HFFc6 (cell line): ENCODE data around the gene OLA1. TPM values are rescaled to one million over a fixed set of nuclear protein-coding genes. Genes with fewer than 3 reads are reported as not detected.

Source experiments
- DNase-seq: peaks from one replicate; pipeline ENCODE4 v3.0.0-alpha.2; 2018
- H3K27ac Mint-ChIP-seq: 2 replicates; pipeline ENCODE4 v1.8.0; 2020; ENCODE audit warnings: mild to moderate bottlenecking, mixed read lengths
- H3K27me3 Mint-ChIP-seq: 2 replicates; pipeline ENCODE4 v1.8.0; 2021; ENCODE audit warnings: mild to moderate bottlenecking, moderate library complexity, mixed read lengths; ENCODE audit not compliant: insufficient read depth
- H3K36me3 Mint-ChIP-seq: 2 replicates; pipeline ENCODE4 v1.8.0; 2021; ENCODE audit warnings: low read depth, mixed read lengths
- H3K4me1 Mint-ChIP-seq: 2 replicates; pipeline ENCODE4 v1.8.0; 2020; ENCODE audit warnings: low read depth, mixed read lengths
- H3K4me3 Mint-ChIP-seq: 2 replicates; pipeline ENCODE4 v1.8.0; 2020; ENCODE audit warnings: mild to moderate bottlenecking, moderate library complexity, mixed read lengths
- H3K9me3 Mint-ChIP-seq: 2 replicates; pipeline ENCODE4 v1.8.0; 2020; ENCODE audit warnings: mild to moderate bottlenecking, mixed read lengths
- CTCF ChIP-seq: fragments of 200-600 bp; sonication (generic); IDR thresholded peaks from 2 replicates; pipeline ENCODE4 v1.5.0; 2021; ENCODE audit warnings: antibody characterized with exemption, mild to moderate bottlenecking
- total RNA-seq, 6 experiments: library from RNA; stranded (reverse); fragmentation: NEBNext Ultra II Directional; extraction: Animal tissue kit (Norgen Biotek cat#: 25700); gene quantifications; 2 replicates in 1 of 6; 3 replicates in 5 of 6; pipeline ENCODE4 v1.2.3, GENCODE V29; 2021

The OLA1 gene
- total RNA-seq, 6 experiments from 2014 or later, result 105 to 123 (median 106) TPM

GRCh38 chr2:174149530-174149929 is 98.8 kb downstream of the OLA1 start:
- Mint-ChIP-seq H3K4me1 (peaks cover 25% of the 10 kb centered on the region), H3K4me3 (no peak overlapping the region), H3K27me3 (peaks cover 2% of the 10 kb centered on the region; the same call in 1 of the 2 replicates), H3K27ac (no peak overlapping the region), H3K36me3 (no peaks in the 10 kb centered on the region), H3K9me3 (no peaks in the 10 kb centered on the region)
- no peak for DNase-seq
- no peak for TF ChIP-seq CTCF

DNA sequence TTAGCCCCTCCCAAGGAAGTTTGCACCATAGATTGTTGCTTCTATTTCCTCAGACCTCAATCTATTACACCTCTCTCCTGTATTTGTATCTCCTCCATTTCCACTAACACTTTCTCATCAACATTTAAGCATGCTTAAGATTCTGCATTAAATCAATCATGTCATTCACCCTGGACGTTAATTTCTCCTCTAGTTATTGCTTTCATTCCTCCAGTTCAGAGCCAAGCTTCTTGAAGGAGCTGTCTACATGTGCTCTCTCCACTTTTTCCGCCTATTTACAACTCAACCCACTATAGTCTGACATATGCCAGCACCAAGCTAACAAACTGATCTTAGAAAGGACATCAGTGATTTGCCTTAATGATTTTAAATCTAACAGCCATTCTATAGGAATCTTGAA is 99.5 kb downstream of the OLA1 start:
- Mint-ChIP-seq H3K9me3 (no peaks in the 10 kb centered on the region), H3K4me1 (peaks cover 18% of the 10 kb centered on the region), H3K4me3 (no peak overlapping the region), H3K27ac (no peak overlapping the region), H3K36me3 (no peaks in the 10 kb centered on the region), H3K27me3 (peaks cover 3% of the 10 kb centered on the region)
- DNase-seq, result no peak
- no peak for TF ChIP-seq CTCF

DNA sequence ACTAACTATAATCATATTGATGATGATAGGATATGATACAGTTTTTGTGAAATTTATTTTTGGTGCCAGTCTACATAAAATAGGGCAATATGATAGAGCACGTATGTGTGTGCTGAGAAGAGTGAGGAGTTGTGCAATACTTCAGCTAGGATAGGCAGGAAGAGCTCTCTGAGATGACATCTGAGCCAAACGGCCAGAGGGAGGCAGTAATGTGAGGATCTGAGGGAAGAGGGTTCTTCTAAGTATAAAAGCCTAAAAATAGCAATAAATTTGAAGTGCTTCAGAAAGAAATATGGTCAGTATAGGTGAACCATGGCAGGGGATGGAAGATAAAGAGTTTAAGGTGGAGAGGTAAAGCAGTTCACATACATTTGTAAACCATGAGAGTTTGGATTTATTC is 102.5 kb downstream of the OLA1 start:
- Mint-ChIP-seq H3K9me3 (no peaks in the 10 kb centered on the region), H3K4me1 (peaks cover 23% of the 10 kb centered on the region), H3K27ac (no peak overlapping the region), H3K4me3 (no peak overlapping the region), H3K27me3 (peaks cover 4% of the 10 kb centered on the region), H3K36me3 (no peaks in the 10 kb centered on the region)
- peak; percentile 17; the same call in 1 of the 2 replicates for TF ChIP-seq CTCF
- DNase-seq, result no peak

- no peak overlapping the region for H3K27ac Mint-ChIP-seq
- DNase-seq, result no peak
- peaks cover 23% of the 10 kb centered on the region for H3K4me1 Mint-ChIP-seq
- H3K9me3 Mint-ChIP-seq, result no peaks in the 10 kb centered on the region
- H3K4me3 Mint-ChIP-seq, result no peak overlapping the region
- no peak for TF ChIP-seq CTCF
- H3K36me3 Mint-ChIP-seq, result peaks cover 8% of the 10 kb centered on the region
- H3K27me3 Mint-ChIP-seq, result peaks cover 4% of the 10 kb centered on the region
Measured at GRCh38 chr2:174142290-174142689, 106.0 kb downstream of the OLA1 start.

DNA sequence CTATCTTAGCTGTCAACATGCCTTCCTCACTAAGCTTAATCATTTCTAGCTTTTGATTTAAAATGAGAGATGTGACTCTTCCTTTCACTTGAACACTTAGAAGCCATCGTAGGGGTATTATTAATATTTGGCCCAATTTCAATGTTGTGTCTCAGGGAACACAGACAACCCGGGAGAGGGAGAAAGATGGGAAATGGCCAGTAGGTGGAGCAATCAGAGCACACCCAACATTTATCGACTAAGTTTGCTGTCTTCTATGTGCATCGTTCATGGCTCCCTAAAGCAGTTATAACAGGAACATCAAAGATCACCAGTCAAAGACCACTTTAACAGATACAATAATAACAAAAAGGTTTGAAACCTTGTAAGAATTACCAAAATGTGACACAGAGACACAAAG is 110.2 kb downstream of the OLA1 start:
- H3K36me3 Mint-ChIP-seq, result peaks cover 28% of the 10 kb centered on the region
- no peak overlapping the region for H3K27ac Mint-ChIP-seq
- H3K4me1 Mint-ChIP-seq, result peaks cover 16% of the 10 kb centered on the region
- DNase-seq, result no peak
- peak; percentile 67 for TF ChIP-seq CTCF
- H3K27me3 Mint-ChIP-seq, result no peaks in the 10 kb centered on the region; the same call in 1 of the 2 replicates
- no peaks in the 10 kb centered on the region for H3K9me3 Mint-ChIP-seq
- H3K4me3 Mint-ChIP-seq, result no peak overlapping the region

DNA sequence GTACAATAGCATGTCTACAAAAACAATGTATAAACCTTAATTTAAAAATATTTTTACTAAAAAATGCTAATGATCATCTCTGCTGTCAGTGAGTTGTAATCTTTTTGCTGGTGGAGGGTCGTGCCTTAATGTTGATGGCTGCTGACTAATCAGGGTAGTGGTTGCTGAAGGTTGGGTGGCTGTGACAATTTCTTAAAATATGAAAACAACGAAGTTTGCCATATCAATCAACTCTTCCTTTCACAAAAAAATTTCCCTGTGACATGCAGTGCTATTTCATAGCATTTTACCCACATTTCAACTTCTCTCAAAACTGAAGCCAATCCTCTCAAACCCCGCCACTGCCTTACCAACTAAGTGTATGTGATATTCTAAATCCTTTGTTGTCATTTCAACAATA is 112.4 kb downstream of the OLA1 start:
- no peak overlapping the region for H3K27ac Mint-ChIP-seq
- H3K4me3 Mint-ChIP-seq, result no peak overlapping the region
- no peaks in the 10 kb centered on the region; the same call in 1 of the 2 replicates for H3K27me3 Mint-ChIP-seq
- peaks cover 28% of the 10 kb centered on the region for H3K36me3 Mint-ChIP-seq
- H3K4me1 Mint-ChIP-seq, result 0 out of 2 replicates have a peak, but pooled peaks cover 6% of the 10 kb centered on the region
- DNase-seq, result no peak
- H3K9me3 Mint-ChIP-seq, result no peaks in the 10 kb centered on the region
- TF ChIP-seq CTCF, result no peak
